MM.1S (cell line): ENCODE measurements around the gene KRTAP9-6.

Experiments
- CTCF ChIP-seq: fragments of 300-600 bp; sonication (generic); IDR thresholded peaks from 2 replicates; pipeline ENCODE4 v1.5.1; 2016; ENCODE audit warnings: antibody characterized with exemption, low read length, mixed read lengths
- EZH2 ChIP-seq: fragments of 300-600 bp; sonication (generic); optimal IDR thresholded peaks from 2 replicates; pipeline ENCODE3; 2017; ENCODE audit warnings: low read depth, mild to moderate bottlenecking, antibody characterized with exemption, low read length, mixed read lengths
- EZH2phosphoT487 ChIP-seq: fragments of 300-600 bp; sonication (generic); IDR thresholded peaks from 2 replicates; pipeline ENCODE4 v1.6.1; 2018; ENCODE audit warnings: antibody characterized with exemption, low read length

GRCh38 chr17:41307647-41308046 lies 42.5 kb downstream of the KRTAP9-6 start:
- TF ChIP-seq CTCF (no peak), EZH2 (no peak), EZH2phosphoT487 (no peak)
